Esophagus muscularis mucosa (tissue), 4 donors: ENCODE data around the gene TXNDC5. TPM values are rescaled to one million over a fixed set of nuclear protein-coding genes. Genes with fewer than 3 reads are reported as not detected.

Source experiments
- DNase-seq: peaks from one replicate; pipeline ENCODE4 v3.0.0-alpha.2; 2017; ENCODE audit errors: extremely low spot score
- H3K27ac ChIP-seq, 4 donors: fragments of 200-600 bp; sonication (generic); replicated peaks in 1 of 4; 1 replicate in 3 of 4; 2 replicates in 1 of 4; pipeline ENCODE4 v1.5.1; 2016 to 2019; ENCODE audit warnings: mild to moderate bottlenecking in 1 of 4
- H3K27me3 ChIP-seq, 4 donors: fragments of 200-600 bp; sonication (generic); one replicate each; pipeline versions ENCODE4 v1.5.1 to v1.6.0; 2016 to 2019
- H3K36me3 ChIP-seq, 4 donors: fragments of 200-600 bp; sonication (generic); one replicate each; pipeline ENCODE4 v1.5.1; 2016 to 2019
- H3K4me1 ChIP-seq, 4 donors: fragments of 200-600 bp; sonication (generic); one replicate each; pipeline ENCODE4 v1.5.1; 2016 to 2019
- H3K4me3 ChIP-seq, 4 donors: fragments of 200-600 bp; sonication (generic); 1 replicate in 2 of 4; 2 replicates in 2 of 4; pipeline ENCODE4 v1.5.1; 2016 to 2019; ENCODE audit warnings: mild to moderate bottlenecking in 4 of 4, moderate library complexity in 1 of 4
- H3K9me3 ChIP-seq, 4 donors: fragments of 200-600 bp; sonication (generic); 1 replicate in 3 of 4; 2 replicates in 1 of 4; pipeline ENCODE4 v1.5.1; 2016 to 2019
- CTCF ChIP-seq, 3 experiments: fragments of 200-600 bp in 2 of 3; fragments of 450-650 bp in 1 of 3; sonication (generic) in 2 of 3; IDR thresholded peaks; one replicate each; pipeline ENCODE4 v1.5.1; 2017 to 2019; ENCODE audit warnings: antibody characterized with exemption in 3 of 3, mild to moderate bottlenecking in 2 of 3, moderate library complexity in 1 of 3
- EP300 ChIP-seq: sonication (generic); formaldehyde crosslinking; IDR thresholded peaks from one replicate; pipeline ENCODE4 v1.6.1; 2017; ENCODE audit warnings: antibody characterized with exemption
- POLR2A ChIP-seq: fragments of 450-650 bp; IDR thresholded peaks from one replicate; pipeline ENCODE4 v1.6.1; 2017; ENCODE audit warnings: antibody characterized with exemption, moderate library complexity, mild to moderate bottlenecking, low read depth
- POLR2AphosphoS5 ChIP-seq, 2 donors: sonication (generic); formaldehyde crosslinking; IDR thresholded peaks; one replicate each; pipeline ENCODE4 v1.6.1; 2017; ENCODE audit warnings: antibody characterized with exemption in 2 of 2
- WGBS: methylation state at CpG from one replicate; pipeline ENCODE4 v1.1.5; 2018; 5-methylcytosine and 5-hydroxymethylcytosine counted together
- intact Hi-C: fragments of 100-400 bp; cut with DNase I; formaldehyde crosslinking; loops from one replicate; pipeline ENCODE4 v1.15.1; 2023
- total RNA-seq, 4 donors: library from RNA; depleted of rRNA; stranded (reverse); fragments of >200 nt; gene quantifications; one replicate each; pipeline versions ENCODE4 v1.1.0 to v1.2.1, GENCODE V29; 2016

The TXNDC5 gene
- total RNA-seq, 4 donors from 2014 or later, result 61.5 to 116 (median 99.0) TPM

GRCh38 chr6:7954477-7955200 is 44.1 kb upstream of the TXNDC5 start:
- Histone ChIP-seq H3K4me1 (no peaks in the 10 kb centered on the region), H3K27ac (no peak overlapping the region), H3K9me3 (no peaks in the 10 kb centered on the region), H3K27me3 (no peaks in the 10 kb centered on the region), H3K36me3 (no peaks in the 10 kb centered on the region), H3K4me3 (no peak overlapping the region)
- whole genome bisulfite sequencing, result 93% methylated on average over 4 of the region's 4 CpGs
- DNase-seq, result peak; percentile 79
- intact Hi-C loops, result no loop called here
- no peak for TF ChIP-seq CTCF (IDR thresholded peaks at IDR 0.05)
- no peak for TF ChIP-seq POLR2A
- no peak for TF ChIP-seq POLR2AphosphoS5 (IDR thresholded peaks at IDR 0.05)
- TF ChIP-seq EP300, result no peak

GRCh38 chr6:7953753-7954152 is 43.2 kb upstream of the TXNDC5 start:
- Histone ChIP-seq H3K27me3 (no peaks in the 10 kb centered on the region), H3K27ac (no peak overlapping the region), H3K9me3 (peaks cover 0 to 6% (median 0%) of the 10 kb centered on the region in 4 donors), H3K4me1 (no peaks in the 10 kb centered on the region), H3K36me3 (no peaks in the 10 kb centered on the region), H3K4me3 (no peak overlapping the region)
- no peak for TF ChIP-seq POLR2AphosphoS5 (IDR thresholded peaks at IDR 0.05)
- no peak for TF ChIP-seq POLR2A
- TF ChIP-seq EP300, result no peak
- no peak for TF ChIP-seq CTCF (IDR thresholded peaks at IDR 0.05)
- DNase-seq, result no peak
- intact Hi-C loops, result no loop called here
- 83% methylated on average over 1 of the region's 1 CpG for WGBS

GRCh38 chr6:7939864-7940228 is 29.3 kb upstream of the TXNDC5 start:
- TF ChIP-seq EP300 (no peak), POLR2AphosphoS5 (IDR thresholded peaks at IDR 0.05) (no peak), CTCF (IDR thresholded peaks at IDR 0.05) (no peak), POLR2A (no peak)
- Histone ChIP-seq H3K27ac (no peak overlapping the region), H3K9me3 (no peaks in the 10 kb centered on the region), H3K4me3 (no peak overlapping the region), H3K27me3 (no peaks in the 10 kb centered on the region), H3K36me3 (no peaks in the 10 kb centered on the region), H3K4me1 (no peaks in the 10 kb centered on the region)
- intact Hi-C loops, result no loop called here
- WGBS, result 72% methylated on average over 5 of the region's 5 CpGs
- DNase-seq, result no peak

GRCh38 chr6:7939184-7939863 is 28.7 kb upstream of the TXNDC5 start:
- Histone ChIP-seq H3K4me1 (no peaks in the 10 kb centered on the region), H3K27ac (no peak overlapping the region), H3K27me3 (no peaks in the 10 kb centered on the region), H3K9me3 (no peaks in the 10 kb centered on the region), H3K4me3 (no peak overlapping the region), H3K36me3 (no peaks in the 10 kb centered on the region)
- 73% methylated on average over 11 of the region's 11 CpGs for WGBS
- DNase-seq, result no peak
- TF ChIP-seq POLR2AphosphoS5 (IDR thresholded peaks at IDR 0.05) (no peak), CTCF (IDR thresholded peaks at IDR 0.05) (no peak), POLR2A (no peak), EP300 (no peak)
- intact Hi-C loops, result no loop called here
